Prostate gland (tissue), 2 donors: ENCODE results near the gene MDFI.

Experiments used
- CTCF ChIP-seq, 4 experiments: fragments of 200-600 bp in 2 of 4; fragments of 450-650 bp in 2 of 4; sonication (generic) in 2 of 4; IDR thresholded peaks; 1 replicate in 3 of 4; 2 replicates in 1 of 4; pipeline ENCODE4 v1.5.1; 2016 to 2019; ENCODE audit warnings: antibody characterized with exemption in 4 of 4, mild to moderate bottlenecking in 2 of 4, moderate library complexity in 2 of 4
- POLR2AphosphoS5 ChIP-seq: sonication (generic); formaldehyde crosslinking; IDR thresholded peaks from one replicate; pipeline ENCODE4 v1.6.1; 2017; ENCODE audit warnings: antibody characterized with exemption

GRCh38 chr6:41596096-41596685 lies 42.1 kb upstream of the MDFI start:
- TF ChIP-seq CTCF (IDR thresholded peaks at IDR 0.05): no peak
- TF ChIP-seq POLR2AphosphoS5: no peak
